ENCODE data around the gene WDR1. TPM values are rescaled to one million over a fixed set of nuclear protein-coding genes. Genes with fewer than 3 reads are reported as not detected.

The WDR1 gene
- total and polyA plus RNA-seq, 2 donors (not counting 3 experiments of a cell fraction or from before 2014, with no cell fraction given) = 590 to 660 TPM

GRCh38 chr4:10080589-10081217, 35.9 kb downstream of the WDR1 start:
- intact Hi-C loops (cut with micrococcal nuclease) = no loop called here
- H4K20me1 ChIP-seq (replicated peaks; ENCODE audit: control insufficient read depth, extremely low read depth, insufficient read depth, low read length) = no peaks in the 10 kb centered on the region
- no TSS peak for BruUV-seq (replicated peaks)
- peaks cover 53 to 87% of the 10 kb centered on the region in 2 experiments for H3K36me3 ChIP-seq (ENCODE audit: control insufficient read depth in 2 of 2, extremely low read depth in 1 of 2, insufficient read depth in 2 of 2, low read length in 2 of 2)
- DNase-seq (ENCODE audit: low read depth, low spot score) = no peak
- no peaks in the 10 kb centered on the region for H3K27me3 ChIP-seq (ENCODE audit: control insufficient read depth in 2 of 2, insufficient read depth in 2 of 2, low read length in 2 of 2)
- ChIA-PET CTCF (no interaction called here), POLR2A (interaction anchor here (1.5 kb wide), 2 partner anchors 13 to 37 kb away, joined by 4 to 5 read pairs; partner anchors contain the start of gene WDR1)
- no peak overlapping the region for H3K4me3 ChIP-seq (replicated peaks in 1 of 3; ENCODE audit: insufficient read depth in 1 of 3, low read depth in 1 of 3, low read length in 3 of 3)
- dilution Hi-C loops (cut with MboI; ENCODE audit: extremely low pct_ligation_motif_present, low sequenced_read_pairs) = no loop called here
- H3K4me2 ChIP-seq (ENCODE audit: insufficient read depth, low read length) = no peak overlapping the region
- TF ChIP-seq JUN (IDR thresholded peaks at IDR 0.05; ENCODE audit: borderline replicate concordance, insufficient read depth, insufficient read length, low read depth) (no peak), FOS (IDR thresholded peaks at IDR 0.05; ENCODE audit: borderline replicate concordance, insufficient read depth, low read length) (no peak), EZH2 (IDR thresholded peaks at IDR 0.05; ENCODE audit: borderline replicate concordance, low read depth, low read length, severe bottlenecking) (no peak), GATA2 (IDR thresholded peaks at IDR 0.05; ENCODE audit: insufficient read depth, insufficient read length, low read depth, low read length) (no peak), POLR2A (IDR thresholded peaks at IDR 0.05; ENCODE audit: low read depth, low read length) (no peak), MYC (IDR thresholded peaks at IDR 0.05; ENCODE audit: low read depth, low read length) (no peak), POLR2AphosphoS5 (IDR thresholded peaks at IDR 0.05; ENCODE audit: insufficient read depth, low read depth, low read length) (no peak), CTCF (IDR thresholded peaks at IDR 0.05; ENCODE audit: extremely low read depth in 1 of 2, insufficient read depth in 1 of 2, low read depth in 1 of 2, low read length in 2 of 2) (no peak), MAX (IDR thresholded peaks at IDR 0.05; ENCODE audit: insufficient read depth, insufficient read length) (no peak)
- no peak overlapping the region for H2AFZ ChIP-seq (ENCODE audit: low read depth, low read length)
- H3K9me1 ChIP-seq (replicated peaks; ENCODE audit: control insufficient read depth, extremely low read depth, insufficient read depth, low read length) = no peaks in the 10 kb centered on the region
- H3K27ac ChIP-seq (ENCODE audit: insufficient read depth, low read depth, low read length) = no peak overlapping the region
- H3K9ac ChIP-seq (replicated peaks; ENCODE audit: extremely low read depth, insufficient read depth, low read length) = no peak overlapping the region
- no peak for FAIRE-seq
- peaks cover 45% of the 10 kb centered on the region for H3K79me2 ChIP-seq (ENCODE audit: control insufficient read depth, insufficient read depth, low read length)
- H3K9me3 ChIP-seq (replicated peaks; ENCODE audit: control insufficient read depth, insufficient read depth, low read length) = no peaks in the 10 kb centered on the region
- H3K4me1 ChIP-seq (ENCODE audit: control insufficient read depth, extremely low read depth, insufficient read depth, low read length) = peaks cover 29% of the 10 kb centered on the region
